Vagina (tissue), 2 donors: ENCODE measurements around the gene SLK. TPM values are rescaled to one million over a fixed set of nuclear protein-coding genes. Genes with fewer than 3 reads are reported as not detected.

Experiments
- DNase-seq, 2 donors: peaks; one replicate each; pipeline ENCODE4 v3.0.0-alpha.2; 2017; ENCODE audit errors: extremely low spot score in 2 of 2
- H3K27ac ChIP-seq: fragments of 200-600 bp; sonication (generic); one replicate; pipeline ENCODE4 v1.5.1; 2019
- H3K27me3 ChIP-seq: fragments of 200-600 bp; sonication (generic); one replicate; pipeline ENCODE4 v1.5.1; 2019
- H3K36me3 ChIP-seq, 2 donors: fragments of 200-600 bp; sonication (generic); one replicate each; pipeline ENCODE4 v1.5.1; 2017 to 2019
- H3K4me1 ChIP-seq: fragments of 200-600 bp; sonication (generic); one replicate; pipeline ENCODE4 v1.5.1; 2019
- H3K4me3 ChIP-seq, 2 donors: fragments of 200-600 bp; sonication (generic); 1 replicate in 1 of 2; 2 replicates in 1 of 2; pipeline ENCODE4 v1.5.1; 2016 to 2019
- H3K9me3 ChIP-seq: fragments of 200-600 bp; sonication (generic); one replicate; pipeline ENCODE4 v1.5.1; 2019
- CTCF ChIP-seq, 3 experiments: fragments of 450-650 bp in 2 of 3; fragments of 200-600 bp in 1 of 3; sonication (generic) in 1 of 3; IDR thresholded peaks; one replicate each; pipeline ENCODE4 v1.5.1; 2017 to 2019; ENCODE audit warnings: antibody characterized with exemption in 3 of 3, mild to moderate bottlenecking in 2 of 3, moderate library complexity in 2 of 3
- POLR2A ChIP-seq, 2 donors: fragments of 450-650 bp; IDR thresholded peaks; one replicate each; pipeline ENCODE4 v1.6.1; 2017; ENCODE audit warnings: antibody characterized with exemption in 2 of 2, mild to moderate bottlenecking in 2 of 2, moderate library complexity in 2 of 2
- POLR2AphosphoS5 ChIP-seq, 2 donors: sonication (generic); formaldehyde crosslinking; IDR thresholded peaks; one replicate each; pipeline ENCODE4 v1.9.0; 2017; ENCODE audit warnings: antibody characterized with exemption in 2 of 2, mild to moderate bottlenecking in 2 of 2, low read depth in 1 of 2; ENCODE audit not compliant: insufficient read depth in 1 of 2
- intact Hi-C: fragments of 100-400 bp; cut with DNase I; formaldehyde crosslinking; loops from one replicate; pipeline ENCODE4 v1.15.1; 2023
- total RNA-seq: library from RNA; depleted of rRNA; stranded (reverse); fragments of >200 nt; gene quantifications from one replicate; pipeline ENCODE4 v1.2.3, GENCODE V29; 2016

Gene SLK
- total RNA-seq, 1 donor from 2014 or later = 50.1 TPM

GRCh38 chr10:104043185-104043830 lies 76.4 kb downstream of the SLK start:
- no peak overlapping the region for H3K4me3 ChIP-seq
- H3K27me3 ChIP-seq = no peaks in the 10 kb centered on the region
- TF ChIP-seq POLR2A (IDR thresholded peaks at IDR 0.05) (no peak), POLR2AphosphoS5 (IDR thresholded peaks at IDR 0.05; ENCODE audit: insufficient read depth in 1 of 2, low read depth in 1 of 2) (no peak), CTCF (IDR thresholded peaks at IDR 0.05) (no peak)
- peak; percentile 54 to 55 for DNase-seq
- no peaks in the 10 kb centered on the region for H3K9me3 ChIP-seq
- intact Hi-C loops = no loop called here
- no peaks in the 10 kb centered on the region for H3K36me3 ChIP-seq
- H3K4me1 ChIP-seq = no peaks in the 10 kb centered on the region
- H3K27ac ChIP-seq = no peak overlapping the region

GRCh38 chr10:104043854-104044253 lies 76.9 kb downstream of the SLK start:
- H3K27ac ChIP-seq = no peak overlapping the region
- H3K36me3 ChIP-seq = no peaks in the 10 kb centered on the region
- intact Hi-C loops = no loop called here
- H3K4me3 ChIP-seq = no peak overlapping the region
- no peaks in the 10 kb centered on the region for H3K9me3 ChIP-seq
- no peak for TF ChIP-seq POLR2A (IDR thresholded peaks at IDR 0.05)
- no peak for TF ChIP-seq POLR2AphosphoS5 (IDR thresholded peaks at IDR 0.05; ENCODE audit: insufficient read depth in 1 of 2, low read depth in 1 of 2)
- TF ChIP-seq CTCF (IDR thresholded peaks at IDR 0.05) = no peak
- no peaks in the 10 kb centered on the region for H3K27me3 ChIP-seq
- peak in 1 of 2 donors; percentile 56 for DNase-seq
- H3K4me1 ChIP-seq = no peaks in the 10 kb centered on the region

- Histone ChIP-seq H3K27ac (no peak overlapping the region), H3K27me3 (no peaks in the 10 kb centered on the region), H3K9me3 (no peaks in the 10 kb centered on the region), H3K4me1 (no peaks in the 10 kb centered on the region), H3K36me3 (no peaks in the 10 kb centered on the region), H3K4me3 (no peak overlapping the region)
- TF ChIP-seq CTCF (IDR thresholded peaks at IDR 0.05) (no peak), POLR2AphosphoS5 (IDR thresholded peaks at IDR 0.05; ENCODE audit: insufficient read depth in 1 of 2, low read depth in 1 of 2) (no peak), POLR2A (IDR thresholded peaks at IDR 0.05) (no peak)
- intact Hi-C loops = no loop called here
- peak; percentile 55 to 79 for DNase-seq
These were observed 78.5 kb downstream of the SLK start for GRCh38 chr10:104045151-104046089.

DNA sequence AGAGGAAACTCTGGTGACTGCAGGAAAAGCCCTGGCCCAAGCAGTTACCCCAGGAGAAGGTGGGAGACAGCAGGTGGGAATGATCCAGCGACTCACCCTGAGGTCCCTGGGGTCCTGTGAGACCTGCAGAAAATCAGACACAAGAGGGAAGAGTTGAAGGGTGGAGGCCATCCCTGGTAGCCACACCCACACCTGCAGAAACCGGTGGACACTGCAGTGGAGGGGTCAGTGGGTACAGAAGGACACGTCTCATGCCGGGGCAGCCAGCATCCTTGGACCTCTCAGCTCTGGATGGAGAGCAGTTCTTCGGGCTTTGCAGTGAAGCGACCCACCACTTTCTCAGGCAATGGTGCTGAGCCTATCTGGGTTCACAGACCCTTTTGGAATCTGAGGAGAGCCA lies 79.7 kb downstream of the SLK start:
- no peaks in the 10 kb centered on the region for H3K36me3 ChIP-seq
- DNase-seq = no peak
- H3K27me3 ChIP-seq = no peaks in the 10 kb centered on the region
- no peak overlapping the region for H3K4me3 ChIP-seq
- TF ChIP-seq POLR2A (IDR thresholded peaks at IDR 0.05) (no peak), POLR2AphosphoS5 (IDR thresholded peaks at IDR 0.05; ENCODE audit: insufficient read depth in 1 of 2, low read depth in 1 of 2) (no peak), CTCF (IDR thresholded peaks at IDR 0.05) (no peak)
- H3K27ac ChIP-seq = no peak overlapping the region
- intact Hi-C loops = no loop called here
- H3K4me1 ChIP-seq = no peaks in the 10 kb centered on the region
- H3K9me3 ChIP-seq = no peaks in the 10 kb centered on the region
